Effector memory CD8-positive, alpha-beta T cell (primary cell): ENCODE data around the gene MXRA7.
"Not testable (repeated sequence)": the region's sequence is repeated elsewhere in the genome, so short reads cannot be mapped to it uniquely, and the experiment has no call there.

Experiments
- ATAC-seq: fragments of 150-1000 bp; cut with Tn5 transposase; replicated peaks from 2 replicates; pipeline ENCODE4 v1.10.0; 2021; ENCODE audit warnings: mild to moderate bottlenecking, moderate library complexity
- DNase-seq, 3 experiments: peaks; one replicate each; pipeline ENCODE4 v3.0.0; 2021
- H3K27ac Mint-ChIP-seq, 2 donors: one replicate each; pipeline ENCODE4 v1.8.0; 2022; ENCODE audit warnings: mild to moderate bottlenecking in 2 of 2, mixed read lengths in 2 of 2, moderate library complexity in 2 of 2
- H3K27me3 Mint-ChIP-seq, 2 donors: one replicate each; pipeline ENCODE4 v1.8.0; 2022; ENCODE audit warnings: mixed read lengths in 2 of 2
- H3K36me3 Mint-ChIP-seq: one replicate; pipeline ENCODE4 v1.8.0; 2022; ENCODE audit warnings: mild to moderate bottlenecking, moderate library complexity, mixed read lengths; ENCODE audit not compliant: insufficient read depth
- H3K4me1 Mint-ChIP-seq, 2 donors: one replicate each; pipeline ENCODE4 v1.8.0; 2022; ENCODE audit warnings: low read depth in 2 of 2, mixed read lengths in 2 of 2
- H3K4me3 Mint-ChIP-seq, 2 donors: one replicate each; pipeline ENCODE4 v1.8.0; 2022; ENCODE audit warnings: mild to moderate bottlenecking in 2 of 2, mixed read lengths in 2 of 2, moderate library complexity in 2 of 2
- H3K9me3 Mint-ChIP-seq, 2 donors: one replicate each; pipeline ENCODE4 v1.8.0; 2022; ENCODE audit warnings: mixed read lengths in 2 of 2

Gene MXRA7

DNA sequence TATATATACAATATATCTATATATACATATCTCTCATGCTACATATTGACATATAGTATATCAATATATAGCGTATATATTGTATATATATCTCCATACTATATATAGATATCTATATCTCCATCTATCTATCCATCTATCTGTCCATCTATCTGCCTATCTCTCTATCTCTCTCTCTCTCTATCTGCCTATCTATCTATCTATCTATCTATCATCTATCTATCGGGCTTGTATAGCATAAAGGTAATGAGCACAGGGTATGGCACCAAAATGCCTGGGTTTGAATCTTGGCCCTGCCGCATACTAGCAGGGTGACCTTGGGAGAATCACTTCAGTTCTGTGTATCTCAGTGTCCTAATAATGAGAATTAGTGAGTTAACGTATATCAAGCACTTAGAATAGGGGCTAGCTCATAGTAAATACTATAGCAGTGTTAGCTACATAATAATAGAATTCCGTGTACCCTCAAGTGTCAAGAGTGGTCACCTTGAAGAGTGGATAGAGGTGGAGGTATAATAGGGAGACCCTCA lies 68.7 kb downstream of the MXRA7 start:
- H3K36me3 Mint-ChIP-seq = no peaks in the 10 kb centered on the region
- H3K4me3 Mint-ChIP-seq = no peak overlapping the region
- H3K9me3 Mint-ChIP-seq = peaks cover 0 to 8% of the 10 kb centered on the region in 2 donors
- H3K27me3 Mint-ChIP-seq = peaks cover 0 to 29% of the 10 kb centered on the region in 2 donors
- no peak overlapping the region for H3K27ac Mint-ChIP-seq
- DNase-seq (no peak), ATAC-seq (no peak)
- peaks cover 4 to 6% of the 10 kb centered on the region in 2 donors for H3K4me1 Mint-ChIP-seq

- ATAC-seq = no peak
- H3K9me3 Mint-ChIP-seq = peaks cover 0 to 4% of the 10 kb centered on the region in 2 donors
- H3K27ac Mint-ChIP-seq = no peak overlapping the region
- H3K4me3 Mint-ChIP-seq = no peak overlapping the region
- H3K36me3 Mint-ChIP-seq = no peaks in the 10 kb centered on the region
- DNase-seq = no peak
- peaks cover 4 to 6% of the 10 kb centered on the region in 2 donors for H3K4me1 Mint-ChIP-seq
- peaks cover 0 to 23% of the 10 kb centered on the region in 2 donors for H3K27me3 Mint-ChIP-seq
Measured at GRCh38 chr17:76641501-76641900, 69.3 kb downstream of the MXRA7 start.

DNA sequence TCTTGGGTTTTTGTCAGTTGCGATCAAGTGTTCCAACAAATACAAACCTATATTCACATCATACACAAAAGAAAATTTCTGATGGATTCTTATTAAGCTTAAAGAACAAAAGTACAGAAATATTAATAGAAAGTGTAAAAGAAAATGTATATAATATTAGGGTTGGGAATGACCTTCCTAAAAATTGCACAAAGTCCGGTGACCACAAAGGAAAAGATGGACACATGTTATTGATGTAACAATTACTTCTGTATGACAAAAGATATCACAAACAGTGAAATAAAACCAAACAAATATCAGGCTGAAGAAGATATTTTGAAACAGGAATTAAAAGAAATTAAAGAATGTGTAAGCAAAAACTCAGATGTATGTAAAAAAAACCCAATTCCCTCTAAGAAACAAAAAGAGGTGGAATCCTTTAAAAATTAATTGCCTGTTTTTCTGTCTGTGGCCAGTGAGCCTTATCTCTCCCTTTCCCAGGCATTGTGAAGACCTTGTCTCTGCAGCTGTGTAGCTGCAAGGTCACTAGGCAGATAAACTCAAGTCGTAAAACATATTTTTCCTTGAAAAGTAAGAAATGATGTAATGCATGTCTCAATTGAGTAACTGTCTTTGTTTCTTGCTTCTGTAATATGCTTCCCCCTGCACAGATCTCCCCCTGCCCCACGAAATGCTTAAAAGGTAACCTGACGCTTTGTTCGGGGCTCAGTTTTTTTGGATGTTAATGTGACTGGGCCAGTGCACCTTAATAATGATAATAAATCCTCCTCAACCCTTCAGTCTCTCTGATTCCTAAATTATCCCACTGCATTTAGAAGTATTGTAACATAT lies 70.0 kb downstream of the MXRA7 start:
- Mint-ChIP-seq H3K9me3 (no peaks in the 10 kb centered on the region), H3K27me3 (peaks cover 0 to 18% of the 10 kb centered on the region in 2 donors), H3K4me3 (no peak overlapping the region), H3K4me1 (peaks cover 4 to 6% of the 10 kb centered on the region in 2 donors), H3K36me3 (no peaks in the 10 kb centered on the region), H3K27ac (no peak overlapping the region)
- ATAC-seq (no peak), DNase-seq (no peak)

GRCh38 chr17:76638263-76638662 lies 72.5 kb downstream of the MXRA7 start:
- DNase-seq (no peak), ATAC-seq (no peak)
- Mint-ChIP-seq H3K36me3 (no peaks in the 10 kb centered on the region), H3K27me3 (peaks cover 6 to 15% of the 10 kb centered on the region in 2 donors), H3K9me3 (no peaks in the 10 kb centered on the region), H3K4me1 (no peaks in the 10 kb centered on the region), H3K4me3 (no peak overlapping the region), H3K27ac (no peak overlapping the region)

DNA sequence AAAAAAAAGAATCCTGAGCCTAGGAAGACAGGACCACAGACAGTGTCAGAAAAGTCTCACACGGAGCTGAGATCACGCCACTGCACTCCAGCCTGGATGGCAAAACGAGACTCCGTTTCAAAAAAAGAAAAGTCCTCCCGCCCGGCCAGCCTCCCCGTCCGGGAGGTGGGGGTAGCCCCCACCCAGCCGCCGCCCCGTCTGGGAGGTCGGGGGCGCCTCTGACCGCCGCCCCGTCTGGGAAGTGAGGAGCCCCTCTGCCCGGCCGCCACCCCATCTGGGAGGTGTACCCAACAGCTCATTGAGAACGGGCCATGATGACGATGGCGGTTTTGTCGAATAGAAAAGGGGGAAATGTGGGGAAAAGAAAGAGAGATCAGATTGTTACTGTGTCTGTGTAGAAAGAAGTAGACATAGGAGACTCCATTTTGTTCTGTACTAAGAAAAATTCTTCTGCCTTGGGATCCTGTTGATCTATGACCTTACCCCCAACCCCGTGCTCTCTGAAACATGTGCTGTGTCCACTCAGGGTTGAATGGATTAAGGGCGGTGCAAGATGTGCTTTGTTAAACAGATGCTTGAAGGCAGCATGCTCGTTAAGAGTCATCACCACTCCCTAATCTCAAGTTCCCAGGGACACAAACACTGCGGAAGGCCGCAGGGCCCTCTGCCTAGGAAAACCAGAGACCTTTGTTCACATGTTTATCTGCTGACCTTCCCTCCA lies 74.1 kb downstream of the MXRA7 start:
- not testable (repeated sequence) for H3K4me3 Mint-ChIP-seq, H3K36me3 Mint-ChIP-seq, DNase-seq, H3K27ac Mint-ChIP-seq, ATAC-seq, H3K9me3 Mint-ChIP-seq, H3K4me1 Mint-ChIP-seq
- peaks cover 6 to 11% of the 10 kb centered on the region in 2 donors for H3K27me3 Mint-ChIP-seq

DNA sequence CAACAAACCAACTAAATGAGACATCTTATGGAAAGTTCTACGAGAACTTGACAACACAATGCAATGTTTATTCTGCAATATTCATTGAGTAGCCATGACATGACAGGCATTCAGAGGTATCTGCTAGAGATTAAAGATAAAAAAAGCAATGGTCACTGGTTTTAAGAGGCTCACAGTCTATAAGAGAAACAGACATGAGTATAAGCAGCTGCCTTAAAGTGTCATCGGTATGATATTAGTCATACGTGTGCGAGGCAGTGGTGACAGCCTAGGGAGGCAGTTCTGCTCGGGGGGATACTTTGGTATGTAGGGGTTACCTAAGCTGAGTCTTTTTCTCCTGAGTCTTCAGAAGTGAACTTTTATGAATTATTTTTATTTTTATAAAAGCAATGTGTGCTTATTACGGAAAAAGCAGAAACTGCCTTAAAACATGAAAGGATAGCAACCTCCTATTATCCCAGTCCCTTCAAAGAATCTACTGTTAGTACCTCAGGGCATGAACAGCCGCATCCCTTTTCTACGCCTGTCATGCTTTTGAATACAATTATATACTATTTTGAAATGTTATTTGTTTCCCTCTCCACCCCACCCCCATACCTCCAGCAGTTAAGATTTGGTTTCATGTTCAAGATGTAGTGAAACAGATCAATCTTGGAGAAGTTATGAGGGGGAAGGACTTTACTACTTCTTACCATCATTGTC lies 75.0 kb downstream of the MXRA7 start:
- peaks cover 0 to 8% of the 10 kb centered on the region in 2 donors for H3K4me1 Mint-ChIP-seq
- H3K9me3 Mint-ChIP-seq = no peaks in the 10 kb centered on the region
- no peaks in the 10 kb centered on the region for H3K36me3 Mint-ChIP-seq
- no peak overlapping the region for H3K4me3 Mint-ChIP-seq
- ATAC-seq (no peak), DNase-seq (no peak)
- H3K27ac Mint-ChIP-seq = no peak overlapping the region
- H3K27me3 Mint-ChIP-seq = peaks cover 6 to 11% of the 10 kb centered on the region in 2 donors

- ATAC-seq (no peak), DNase-seq (no peak)
- Mint-ChIP-seq H3K4me3 (no peak overlapping the region), H3K4me1 (peaks cover 0 to 8% of the 10 kb centered on the region in 2 donors), H3K36me3 (no peaks in the 10 kb centered on the region), H3K9me3 (no peaks in the 10 kb centered on the region), H3K27ac (no peak overlapping the region), H3K27me3 (peaks cover 6 to 11% of the 10 kb centered on the region in 2 donors)
Measured at GRCh38 chr17:76635039-76635438, 75.7 kb downstream of the MXRA7 start.

GRCh38 chr17:76633628-76634328 lies 77.0 kb downstream of the MXRA7 start:
- peaks cover 0 to 8% of the 10 kb centered on the region in 2 donors for H3K4me1 Mint-ChIP-seq
- H3K4me3 Mint-ChIP-seq = no peak overlapping the region
- ATAC-seq (no peak), DNase-seq (no peak)
- peaks cover 6 to 11% of the 10 kb centered on the region in 2 donors for H3K27me3 Mint-ChIP-seq
- H3K27ac Mint-ChIP-seq = no peak overlapping the region
- no peaks in the 10 kb centered on the region for H3K9me3 Mint-ChIP-seq
- H3K36me3 Mint-ChIP-seq = no peaks in the 10 kb centered on the region

GRCh38 chr17:76631821-76632565 lies 78.8 kb downstream of the MXRA7 start:
- Mint-ChIP-seq H3K27me3 (peaks cover 12% of the 10 kb centered on the region in 2 donors), H3K4me3 (no peak overlapping the region), H3K4me1 (peaks cover 0 to 8% of the 10 kb centered on the region in 2 donors), H3K36me3 (no peaks in the 10 kb centered on the region), H3K9me3 (no peaks in the 10 kb centered on the region), H3K27ac (peak overlapping the region in 1 of 2 donors; percentile 46)
- ATAC-seq (peak; percentile 100), DNase-seq (peak in 2 of 3 experiments; percentile 17 to 20)

DNA sequence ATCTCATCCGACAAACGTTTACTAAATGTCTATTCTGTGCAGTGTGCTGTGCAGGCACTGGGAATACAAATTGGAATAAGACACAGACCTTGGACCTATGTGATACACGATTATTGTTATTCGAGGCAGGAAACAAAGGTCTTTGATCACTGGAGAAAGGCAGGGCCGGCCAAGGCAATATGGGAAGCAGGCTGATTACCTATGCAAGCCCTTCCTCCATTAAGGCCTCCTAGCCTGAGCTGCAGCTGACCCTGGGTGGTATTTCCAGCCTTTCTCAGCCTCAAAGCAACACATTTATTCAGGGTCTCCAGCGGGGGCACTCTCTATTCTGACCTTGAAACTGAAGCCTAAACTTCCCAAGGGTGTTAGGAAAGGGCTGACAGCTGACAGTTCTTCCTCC lies 80.6 kb downstream of the MXRA7 start:
- Mint-ChIP-seq H3K4me3 (no peak overlapping the region), H3K27ac (no peak overlapping the region), H3K27me3 (peaks cover 12 to 19% of the 10 kb centered on the region in 2 donors), H3K36me3 (no peaks in the 10 kb centered on the region), H3K4me1 (peaks cover 0 to 8% of the 10 kb centered on the region in 2 donors), H3K9me3 (no peaks in the 10 kb centered on the region)
- DNase-seq (no peak), ATAC-seq (no peak)
